ENCODE results near the gene GMEB2.
"Not testable (repeated sequence)": the region's sequence is repeated elsewhere in the genome, so short reads cannot be mapped to it uniquely, and the experiment has no call there.

GMEB2 gene

GRCh38 chr20:63572071-63572787, 54.7 kb downstream of the GMEB2 start:
- no peak for DNase-seq (ENCODE audit: low spot score)

- not testable (repeated sequence) for DNase-seq (ENCODE audit: low spot score)
Measured at GRCh38 chr20:63571087-63571478, 55.8 kb downstream of the GMEB2 start.

- no peak for DNase-seq (ENCODE audit: low spot score)
Measured at GRCh38 chr20:63570281-63571086, 56.4 kb downstream of the GMEB2 start.

DNA sequence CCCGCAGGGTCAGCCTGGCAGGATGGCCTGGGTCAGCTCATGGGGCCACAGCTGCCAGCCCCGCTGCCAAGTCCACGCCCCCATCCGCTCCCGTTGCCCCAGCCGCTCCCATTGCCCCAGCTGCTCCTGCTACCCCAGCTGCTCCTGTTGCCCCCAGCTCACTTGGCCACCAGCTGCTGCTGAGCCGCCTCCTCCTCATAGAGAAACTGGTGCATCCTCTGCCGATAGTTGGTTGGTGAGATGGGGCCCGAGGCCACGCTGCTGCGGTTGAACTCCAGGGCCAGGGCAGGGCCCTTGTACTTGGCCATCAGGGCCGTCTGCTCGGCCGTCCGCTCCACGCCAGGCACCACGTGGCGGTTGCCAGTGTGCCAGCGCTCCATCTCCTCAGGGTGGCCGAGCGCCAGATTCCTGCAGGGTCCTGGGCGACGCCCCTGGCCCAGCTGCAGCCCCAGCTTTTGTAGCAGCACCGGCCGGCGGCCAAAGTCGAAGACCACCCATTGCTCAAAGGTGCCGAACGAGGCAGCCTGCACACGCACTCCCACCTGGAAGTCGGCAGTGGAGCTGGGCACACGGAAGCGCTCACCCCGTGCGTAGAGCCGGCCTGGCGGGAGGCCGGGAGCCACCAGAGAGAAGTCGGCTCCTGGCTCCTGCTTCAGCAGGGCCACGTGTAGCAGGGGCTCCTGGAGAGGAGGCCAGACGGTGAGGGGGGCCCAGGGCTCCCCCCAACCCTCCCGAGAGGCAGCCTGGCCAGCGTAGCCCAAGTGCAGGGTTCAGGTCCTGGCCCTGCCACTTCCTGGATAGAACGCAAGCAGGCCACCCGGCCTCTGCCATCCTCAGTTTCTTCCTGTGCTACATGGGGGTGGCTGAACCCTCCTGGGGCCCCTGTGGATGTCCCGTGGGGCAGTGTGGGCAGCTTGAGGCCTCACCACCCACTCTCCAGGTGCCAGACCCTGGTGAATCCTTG, 57.6 kb downstream of the GMEB2 start:
- no peak for DNase-seq (ENCODE audit: low spot score)

- DNase-seq (ENCODE audit: low spot score): no peak
Measured at GRCh38 chr20:63568170-63568981, 58.5 kb downstream of the GMEB2 start.

- no peak for DNase-seq (ENCODE audit: low spot score)
Measured at GRCh38 chr20:63567386-63568169, 59.3 kb downstream of the GMEB2 start.

DNA sequence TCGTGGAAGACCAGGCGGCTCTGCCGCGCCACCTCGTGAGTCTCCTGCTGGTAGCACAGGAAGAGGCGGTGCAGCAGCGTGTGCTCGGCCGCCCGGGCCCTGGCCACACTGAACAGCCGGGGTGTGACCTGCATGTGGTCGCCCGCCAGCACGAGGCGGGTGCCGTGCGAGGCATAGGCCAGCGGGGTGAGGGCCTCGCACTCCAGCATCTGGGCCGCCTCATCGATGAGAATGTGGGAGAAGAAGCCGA, 59.8 kb downstream of the GMEB2 start:
- DNase-seq (ENCODE audit: low spot score): no peak

DNA sequence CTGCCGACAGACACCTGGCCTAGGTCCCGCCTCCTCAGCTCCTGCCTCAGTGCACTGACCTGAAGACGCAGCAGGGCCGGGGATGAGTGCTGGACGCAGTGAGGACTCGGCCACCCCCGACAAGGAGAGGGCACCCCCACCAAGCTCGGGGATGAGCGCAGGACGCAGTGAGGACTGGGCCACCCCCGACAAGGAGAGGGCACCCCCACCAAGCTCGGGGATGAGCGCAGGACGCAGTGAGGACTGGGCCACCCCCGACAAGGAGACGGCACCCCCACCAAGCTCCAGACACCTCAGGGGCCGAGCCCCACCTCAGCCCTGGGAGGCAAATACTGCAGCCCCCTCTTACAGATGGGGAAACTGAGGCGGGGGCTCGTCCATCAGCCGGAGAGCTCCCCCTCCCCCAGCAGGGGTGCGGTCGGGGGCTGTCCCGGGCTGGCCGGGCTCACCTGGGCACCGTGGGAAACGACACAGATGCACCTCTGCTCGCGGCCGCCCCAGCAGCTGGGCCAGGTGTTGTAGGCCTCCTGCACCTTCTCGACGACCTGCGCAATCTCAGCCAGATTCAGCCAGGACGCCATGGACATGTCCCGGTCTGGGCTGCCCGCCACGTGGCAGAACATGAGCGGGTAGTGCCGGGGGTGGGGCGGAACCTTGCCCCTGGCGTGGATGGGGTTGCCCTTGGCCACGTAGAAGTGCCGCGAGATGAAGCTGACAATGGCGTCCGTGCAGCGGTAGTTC, 60.3 kb downstream of the GMEB2 start:
- DNase-seq (ENCODE audit: low spot score): no peak

- no peak for DNase-seq (ENCODE audit: low spot score)
Measured at GRCh38 chr20:63565699-63566335, 61.1 kb downstream of the GMEB2 start.

- DNase-seq (ENCODE audit: low spot score): no peak
Measured at GRCh38 chr20:63565021-63565698, 61.7 kb downstream of the GMEB2 start.

DNA sequence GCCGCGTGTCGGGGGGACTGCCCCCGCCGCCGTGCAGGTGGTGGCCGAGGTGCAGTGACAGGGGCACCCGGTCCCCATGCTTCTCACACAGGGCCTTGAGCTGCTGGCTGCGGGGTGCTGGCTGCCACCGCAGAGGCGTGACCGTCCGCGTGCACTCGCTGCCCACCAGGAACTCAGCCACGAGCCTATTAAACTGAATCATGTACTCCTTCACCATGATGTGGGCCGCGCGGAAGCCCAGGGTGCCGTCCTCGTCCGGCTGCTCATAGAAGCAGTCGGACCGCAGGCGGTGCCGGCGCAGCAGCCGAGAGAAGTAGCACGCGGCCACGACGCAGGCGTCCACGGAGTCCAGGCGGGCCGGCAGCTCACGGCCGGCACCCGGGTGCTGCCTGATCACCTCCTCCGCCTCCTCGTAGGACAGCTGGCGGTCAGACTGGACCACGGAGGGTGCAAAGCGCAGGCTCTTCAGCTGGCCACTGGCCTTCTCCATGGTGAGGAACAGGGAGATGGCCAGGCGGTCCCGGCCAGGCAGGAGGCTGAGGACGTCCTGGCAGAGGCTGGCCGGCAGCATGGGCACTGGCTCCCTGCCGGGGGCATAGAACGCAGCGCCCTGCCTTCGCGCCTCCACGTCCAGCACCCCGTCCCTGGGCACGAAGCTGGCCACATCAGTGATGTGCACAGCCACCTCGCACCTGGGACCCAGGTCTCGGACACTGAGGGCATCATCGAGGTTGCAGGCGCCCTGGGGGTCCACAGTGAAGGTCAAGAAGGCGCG, 62.7 kb downstream of the GMEB2 start:
- DNase-seq (ENCODE audit: low spot score): no peak

- no peak for DNase-seq (ENCODE audit: low spot score)
Measured at GRCh38 chr20:63563225-63563935, 63.5 kb downstream of the GMEB2 start.

DNA sequence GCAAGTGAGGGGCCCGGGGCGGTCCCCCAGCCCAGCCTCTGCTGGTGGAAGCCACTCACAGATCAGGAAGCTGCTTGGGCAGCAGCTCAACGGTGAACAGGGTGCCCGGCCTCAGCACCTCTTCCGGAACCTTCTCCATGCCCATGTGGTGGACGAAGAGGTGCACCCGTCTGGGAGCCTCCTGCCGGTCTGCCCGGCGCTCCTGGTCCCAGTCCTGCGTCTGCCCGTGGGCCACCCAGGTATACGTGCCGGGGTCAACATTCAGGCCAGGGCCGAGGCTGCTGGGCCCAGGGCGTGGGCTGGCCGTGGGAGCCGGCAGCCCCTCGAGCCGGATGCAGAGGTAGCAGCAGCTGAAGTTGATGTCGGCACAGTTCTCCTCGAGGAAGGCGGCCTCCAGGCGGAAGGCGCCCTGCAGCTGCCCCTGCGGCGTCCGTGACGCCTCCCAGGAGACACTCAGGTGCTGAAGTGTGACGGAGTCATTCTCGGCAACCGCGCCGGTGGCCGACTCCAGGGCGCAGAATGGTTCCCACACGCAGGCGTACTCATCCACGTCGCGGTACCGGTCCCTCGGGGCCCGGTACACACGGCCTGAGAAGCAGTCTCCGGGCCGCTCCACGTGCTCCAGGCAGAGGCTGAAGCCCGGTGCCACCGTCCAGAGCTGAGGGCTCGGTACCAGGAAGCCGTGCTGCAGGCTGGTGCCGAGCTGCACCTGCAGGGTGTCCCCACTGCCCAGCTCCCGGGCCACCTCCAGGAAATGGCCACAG, 64.3 kb downstream of the GMEB2 start:
- no peak for DNase-seq (ENCODE audit: low spot score)

- DNase-seq (ENCODE audit: low spot score): no peak
Measured at GRCh38 chr20:63561624-63562396, 65.1 kb downstream of the GMEB2 start.

DNA sequence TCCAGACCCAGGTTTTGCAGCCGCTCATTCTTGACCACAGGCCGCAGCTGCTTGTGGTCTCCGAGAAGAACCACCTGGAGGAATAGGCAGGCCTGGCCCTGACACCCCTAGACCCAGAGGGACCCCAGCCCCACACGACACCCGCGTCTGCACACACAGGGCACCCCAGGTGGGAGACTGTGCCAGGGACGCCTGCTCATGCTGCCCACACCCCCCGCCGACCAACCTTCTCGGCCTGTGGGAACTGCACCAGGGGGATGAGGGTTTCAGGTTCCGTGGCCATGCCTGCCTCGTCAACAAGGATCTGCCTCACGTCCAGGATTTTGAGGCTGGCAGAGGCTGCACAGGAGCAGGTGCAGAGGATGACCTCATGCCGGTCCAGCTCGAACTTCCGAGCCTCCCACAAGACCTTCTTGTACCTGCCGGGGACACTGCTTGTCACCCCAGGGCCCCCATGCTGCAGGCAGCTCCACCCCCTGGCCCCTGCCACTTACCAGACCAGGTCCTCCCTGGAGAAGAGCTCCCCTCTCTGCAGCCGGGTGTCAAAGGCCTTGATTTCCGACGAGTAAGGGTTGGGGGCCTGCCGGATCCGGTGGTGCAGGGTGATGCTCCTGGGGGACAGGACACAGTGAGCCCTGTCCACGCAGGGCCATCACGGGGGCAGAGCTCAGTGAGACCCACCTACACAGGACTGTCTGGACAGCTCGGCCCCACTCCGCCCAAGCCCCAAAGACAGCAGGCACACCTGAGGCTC, 65.9 kb downstream of the GMEB2 start:
- no peak for DNase-seq (ENCODE audit: low spot score)
